ENCODE results near the gene C10orf71. TPM values are rescaled to one million over a fixed set of nuclear protein-coding genes. Genes with fewer than 3 reads are reported as not detected.

Gene C10orf71
- total RNA-seq, 1 donor from 2014 or later, result not detected

- no peaks in the 10 kb centered on the region for H3K36me3 Mint-ChIP-seq (ENCODE audit: low read depth)
- H3K27me3 Mint-ChIP-seq (ENCODE audit: low read depth), result no peaks in the 10 kb centered on the region
- no peak overlapping the region for H3K27ac Mint-ChIP-seq (ENCODE audit: unreplicated experiment)
- no peaks in the 10 kb centered on the region for H3K9me3 Mint-ChIP-seq
- H3K4me3 Mint-ChIP-seq, result no peak overlapping the region
- no peak for TF ChIP-seq CTCF (conservative IDR thresholded peaks at IDR 0.05)
- no peak for DNase-seq (ENCODE audit: low read depth, low spot score)
- H3K4me1 Mint-ChIP-seq, result peaks cover 25% of the 10 kb centered on the region
These were observed 25.3 kb upstream of the C10orf71 start for GRCh38 chr10:49273626-49274025.

- no peak for TF ChIP-seq CTCF (conservative IDR thresholded peaks at IDR 0.05)
- H3K27me3 Mint-ChIP-seq (ENCODE audit: low read depth), result no peaks in the 10 kb centered on the region
- H3K4me1 Mint-ChIP-seq, result peaks cover 25% of the 10 kb centered on the region
- H3K9me3 Mint-ChIP-seq, result no peaks in the 10 kb centered on the region
- no peak for DNase-seq (ENCODE audit: low read depth, low spot score)
- H3K36me3 Mint-ChIP-seq (ENCODE audit: low read depth), result no peaks in the 10 kb centered on the region
- no peak overlapping the region for H3K27ac Mint-ChIP-seq (ENCODE audit: unreplicated experiment)
- no peak overlapping the region for H3K4me3 Mint-ChIP-seq
These were observed 24.1 kb upstream of the C10orf71 start for GRCh38 chr10:49274886-49275285.

GRCh38 chr10:49275896-49276295 lies 23.1 kb upstream of the C10orf71 start:
- Mint-ChIP-seq H3K4me1 (peaks cover 25% of the 10 kb centered on the region), H3K9me3 (no peaks in the 10 kb centered on the region), H3K4me3 (no peak overlapping the region), H3K36me3 (ENCODE audit: low read depth) (no peaks in the 10 kb centered on the region), H3K27me3 (ENCODE audit: low read depth) (no peaks in the 10 kb centered on the region), H3K27ac (ENCODE audit: unreplicated experiment) (no peak overlapping the region)
- DNase-seq (ENCODE audit: low read depth, low spot score), result no peak
- TF ChIP-seq CTCF (conservative IDR thresholded peaks at IDR 0.05), result no peak

GRCh38 chr10:49276596-49276995 lies 22.4 kb upstream of the C10orf71 start:
- TF ChIP-seq CTCF (conservative IDR thresholded peaks at IDR 0.05), result no peak
- Mint-ChIP-seq H3K36me3 (ENCODE audit: low read depth) (no peaks in the 10 kb centered on the region), H3K9me3 (no peaks in the 10 kb centered on the region), H3K4me3 (no peak overlapping the region), H3K27me3 (ENCODE audit: low read depth) (no peaks in the 10 kb centered on the region), H3K4me1 (peaks cover 25% of the 10 kb centered on the region), H3K27ac (ENCODE audit: unreplicated experiment) (no peak overlapping the region)
- DNase-seq (ENCODE audit: low read depth, low spot score), result no peak

- no peaks in the 10 kb centered on the region for H3K9me3 Mint-ChIP-seq
- no peak for DNase-seq (ENCODE audit: low read depth, low spot score)
- no peaks in the 10 kb centered on the region for H3K27me3 Mint-ChIP-seq (ENCODE audit: low read depth)
- no peaks in the 10 kb centered on the region for H3K36me3 Mint-ChIP-seq (ENCODE audit: low read depth)
- H3K4me3 Mint-ChIP-seq, result no peak overlapping the region
- no peak overlapping the region for H3K27ac Mint-ChIP-seq (ENCODE audit: unreplicated experiment)
- TF ChIP-seq CTCF (conservative IDR thresholded peaks at IDR 0.05), result no peak
- peaks cover 12% of the 10 kb centered on the region for H3K4me1 Mint-ChIP-seq
These were observed 21.0 kb upstream of the C10orf71 start for GRCh38 chr10:49277973-49278372.

- Mint-ChIP-seq H3K9me3 (no peaks in the 10 kb centered on the region), H3K36me3 (ENCODE audit: low read depth) (no peaks in the 10 kb centered on the region), H3K27me3 (ENCODE audit: low read depth) (no peaks in the 10 kb centered on the region), H3K4me1 (peaks cover 10% of the 10 kb centered on the region), H3K4me3 (no peak overlapping the region), H3K27ac (ENCODE audit: unreplicated experiment) (no peak overlapping the region)
- no peak for TF ChIP-seq CTCF (conservative IDR thresholded peaks at IDR 0.05)
- no peak for DNase-seq (ENCODE audit: low read depth, low spot score)
These were observed 20.4 kb upstream of the C10orf71 start for GRCh38 chr10:49278497-49278981.
